ENCODE measurements around the gene SWAP70.

SWAP70 gene

DNA sequence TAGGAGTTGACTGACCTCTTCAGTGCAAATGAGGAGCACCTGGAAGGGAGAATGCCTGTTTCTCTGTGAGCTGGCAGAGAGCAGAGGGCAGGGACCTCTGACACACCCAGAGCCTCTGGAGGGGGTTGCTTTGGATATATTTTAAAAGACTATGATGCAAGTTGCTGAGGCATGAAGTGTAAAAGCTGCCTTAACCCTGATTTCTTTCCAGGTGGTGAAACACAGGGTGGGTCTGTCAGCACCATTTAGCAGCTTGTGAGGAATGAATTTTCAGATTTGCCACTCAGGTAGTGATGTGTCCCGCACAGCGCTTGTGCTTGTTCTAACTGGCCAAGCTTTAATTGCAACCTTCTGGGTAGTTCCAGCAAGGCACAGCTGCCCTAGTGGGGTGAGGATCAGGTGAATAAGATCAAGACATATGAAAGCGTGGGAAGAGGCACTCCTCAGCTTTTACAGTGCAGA, 90.2 kb downstream of the SWAP70 start:
- DNase-seq = no peak

- no peak for DNase-seq
These were observed 91.8 kb downstream of the SWAP70 start for GRCh38 chr11:9755561-9756185.

GRCh38 chr11:9756461-9756860, 92.6 kb downstream of the SWAP70 start:
- no peak for DNase-seq

DNA sequence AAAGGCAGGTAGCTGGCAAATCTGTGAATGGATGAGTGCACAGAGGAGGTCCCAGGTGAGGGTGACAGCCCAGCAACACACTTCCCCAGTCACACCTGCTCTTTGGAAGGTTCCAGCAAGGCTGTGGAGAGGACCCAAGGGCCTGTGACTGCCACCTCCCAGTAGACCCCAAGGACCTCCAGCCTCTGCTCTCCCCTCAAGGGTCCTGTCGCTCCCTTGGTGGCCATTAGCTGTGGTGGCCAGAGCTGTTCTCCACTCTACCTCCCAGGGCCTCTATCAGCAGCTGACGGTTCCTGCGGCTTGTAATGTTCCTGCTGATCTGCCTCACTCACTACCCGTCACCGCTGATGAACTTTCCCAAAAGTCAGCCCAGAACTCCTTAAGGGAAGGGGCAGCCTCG, 93.0 kb downstream of the SWAP70 start:
- DNase-seq = no peak

- DNase-seq = peak; percentile 10 to 86 (median 62)
These were observed 94.1 kb downstream of the SWAP70 start for GRCh38 chr11:9757809-9758636.

GRCh38 chr11:9758637-9759518, 95.0 kb downstream of the SWAP70 start:
- peak in 8 of 14 donors; percentile 19 to 62 (median 37) for DNase-seq

- peak in 4 of 14 donors; percentile 34 to 74 (median 53) for DNase-seq
These were observed 95.8 kb downstream of the SWAP70 start for GRCh38 chr11:9759519-9760192.

DNA sequence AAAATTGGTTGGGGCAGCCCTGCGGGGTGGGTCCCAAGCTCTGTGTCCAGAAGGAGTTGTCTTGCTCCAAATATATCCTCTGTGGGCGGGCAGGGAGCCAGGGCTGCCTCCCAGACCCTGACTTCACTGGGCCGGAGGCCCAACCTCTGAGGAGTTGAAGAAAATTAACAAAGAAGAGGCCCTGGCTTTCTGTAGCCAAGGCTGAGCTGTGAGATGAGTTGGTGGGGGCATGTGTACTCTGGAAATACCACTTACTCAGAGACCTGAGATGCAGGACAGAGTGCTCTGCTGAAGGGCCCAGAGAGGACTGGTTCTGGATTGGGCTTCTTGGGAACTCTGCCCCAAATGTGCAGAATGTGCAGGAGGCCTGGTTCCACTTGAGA, 96.3 kb downstream of the SWAP70 start:
- peak in 11 of 14 donors; percentile 24 to 83 (median 54) for DNase-seq

GRCh38 chr11:9761441-9761945, 97.6 kb downstream of the SWAP70 start:
- no peak for DNase-seq

GRCh38 chr11:9762531-9762930, 98.7 kb downstream of the SWAP70 start:
- DNase-seq = no peak

GRCh38 chr11:9763301-9763700, 99.4 kb downstream of the SWAP70 start:
- DNase-seq = no peak

DNA sequence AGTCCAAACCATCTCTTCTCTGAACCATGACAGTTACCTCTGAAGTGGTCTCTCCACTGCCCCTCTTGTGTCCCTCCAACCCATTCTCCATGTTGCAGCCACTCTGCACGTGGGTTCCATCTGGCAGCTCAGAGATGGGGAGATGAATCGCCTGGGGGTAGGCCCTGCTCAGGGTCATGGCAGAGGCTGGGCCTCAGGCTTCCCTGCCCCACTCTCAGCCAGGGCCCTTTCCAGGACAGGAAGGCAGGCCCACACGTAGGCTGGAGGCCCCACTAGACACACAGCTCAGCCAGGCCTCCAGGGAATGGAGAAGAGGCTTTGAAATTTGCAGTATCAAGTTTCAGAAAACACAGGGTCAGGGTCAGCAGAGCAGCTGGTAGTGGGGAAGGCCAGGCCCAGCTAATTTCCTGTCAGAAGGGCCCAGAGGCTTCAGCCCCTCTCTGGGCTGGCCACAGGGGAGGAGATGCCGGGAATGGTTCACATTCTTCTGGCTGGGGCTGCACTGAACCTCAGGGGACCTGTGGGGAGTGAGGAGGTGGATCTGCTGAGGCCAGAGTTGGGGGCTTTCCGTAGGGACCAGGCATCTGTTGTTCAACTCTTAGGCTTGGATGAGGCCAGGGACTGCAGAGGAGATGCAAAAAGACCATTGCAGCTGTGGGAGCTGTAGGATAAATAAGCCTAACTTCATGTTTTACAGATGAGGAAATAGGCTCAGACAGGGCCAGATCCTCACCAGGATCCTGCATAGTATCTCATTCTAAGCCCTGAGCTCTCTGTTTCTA, 101.6 kb downstream of the SWAP70 start:
- no peak for DNase-seq

DNA sequence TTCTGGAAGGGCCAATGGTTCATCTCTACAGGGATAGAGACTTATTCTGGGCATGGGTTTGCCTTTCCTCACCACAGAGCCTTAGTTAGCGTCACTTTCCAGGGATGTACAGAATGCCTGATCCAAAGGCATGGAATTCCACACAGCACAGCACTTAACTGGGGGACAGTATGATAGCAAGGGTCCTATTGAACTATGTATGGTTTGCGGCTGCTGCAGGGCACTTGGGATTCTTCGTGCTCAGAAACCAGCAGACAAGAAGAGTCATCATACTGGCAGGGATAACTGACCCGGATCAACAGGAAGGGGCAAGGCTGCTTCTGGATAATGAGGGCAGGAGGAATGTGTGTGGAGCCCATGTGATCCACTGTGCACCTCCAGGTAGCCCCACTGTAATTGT, 105.7 kb downstream of the SWAP70 start:
- DNase-seq = no peak

DNA sequence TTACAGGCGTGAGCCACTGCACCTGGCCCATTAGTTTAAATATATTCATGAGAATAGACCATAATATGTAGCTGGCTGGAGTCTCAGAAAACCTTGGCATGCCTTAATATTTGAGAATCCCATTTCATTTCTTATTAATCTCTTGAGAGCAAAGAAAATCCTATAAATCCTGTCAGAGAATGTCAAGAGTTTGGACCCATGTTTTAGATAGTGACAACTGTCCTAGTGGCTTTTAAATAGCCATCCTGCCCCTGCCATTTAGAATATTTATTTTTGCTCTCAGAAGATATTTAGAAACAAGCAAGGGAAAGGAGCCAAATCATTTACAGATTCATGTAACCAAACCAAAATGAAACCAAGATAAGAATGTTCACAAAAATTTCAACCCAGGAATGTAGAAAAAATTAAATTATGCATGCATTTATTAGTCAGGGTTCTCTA, 107.2 kb downstream of the SWAP70 start:
- DNase-seq = no peak

DNA sequence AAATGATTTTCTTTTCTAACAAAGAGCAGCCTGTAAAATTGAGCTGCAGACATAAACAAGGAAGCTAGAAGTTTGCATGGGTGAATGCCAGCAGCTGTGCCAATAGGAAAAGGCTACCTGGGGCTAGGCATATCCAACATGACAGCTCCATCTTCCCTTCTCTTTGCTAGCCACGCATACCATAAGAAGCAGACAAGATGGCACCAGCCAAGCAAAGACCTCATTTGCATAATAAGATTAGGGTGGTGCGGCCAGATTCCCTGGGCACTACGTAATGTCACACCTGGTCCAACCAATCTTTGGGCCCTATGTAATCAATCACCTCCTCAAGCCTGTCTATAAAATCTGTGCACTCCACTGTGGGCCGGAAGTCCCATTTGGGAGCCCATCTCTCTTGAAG, 108.3 kb downstream of the SWAP70 start:
- no peak for DNase-seq

GRCh38 chr11:9773524-9773923, 109.6 kb downstream of the SWAP70 start:
- no peak for DNase-seq

DNA sequence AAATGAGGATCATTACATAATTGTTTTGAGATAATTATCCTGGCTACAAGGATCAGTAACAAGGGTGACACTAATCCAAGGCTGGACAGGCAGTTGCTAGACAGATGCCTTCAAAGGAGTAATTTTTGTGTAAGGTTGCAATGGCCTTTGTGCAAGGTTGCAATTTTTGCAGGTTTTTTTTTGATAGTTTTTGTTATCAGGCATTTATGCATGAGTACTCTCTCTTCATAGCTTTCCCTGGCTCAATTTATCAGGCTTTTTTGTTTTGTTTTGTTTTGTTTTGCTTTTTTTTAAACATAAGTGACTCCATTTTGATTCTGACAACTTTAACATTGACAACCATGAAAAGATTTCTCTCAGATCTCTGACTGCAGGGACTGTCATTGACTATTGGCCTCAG, 110.2 kb downstream of the SWAP70 start:
- DNase-seq = no peak

DNA sequence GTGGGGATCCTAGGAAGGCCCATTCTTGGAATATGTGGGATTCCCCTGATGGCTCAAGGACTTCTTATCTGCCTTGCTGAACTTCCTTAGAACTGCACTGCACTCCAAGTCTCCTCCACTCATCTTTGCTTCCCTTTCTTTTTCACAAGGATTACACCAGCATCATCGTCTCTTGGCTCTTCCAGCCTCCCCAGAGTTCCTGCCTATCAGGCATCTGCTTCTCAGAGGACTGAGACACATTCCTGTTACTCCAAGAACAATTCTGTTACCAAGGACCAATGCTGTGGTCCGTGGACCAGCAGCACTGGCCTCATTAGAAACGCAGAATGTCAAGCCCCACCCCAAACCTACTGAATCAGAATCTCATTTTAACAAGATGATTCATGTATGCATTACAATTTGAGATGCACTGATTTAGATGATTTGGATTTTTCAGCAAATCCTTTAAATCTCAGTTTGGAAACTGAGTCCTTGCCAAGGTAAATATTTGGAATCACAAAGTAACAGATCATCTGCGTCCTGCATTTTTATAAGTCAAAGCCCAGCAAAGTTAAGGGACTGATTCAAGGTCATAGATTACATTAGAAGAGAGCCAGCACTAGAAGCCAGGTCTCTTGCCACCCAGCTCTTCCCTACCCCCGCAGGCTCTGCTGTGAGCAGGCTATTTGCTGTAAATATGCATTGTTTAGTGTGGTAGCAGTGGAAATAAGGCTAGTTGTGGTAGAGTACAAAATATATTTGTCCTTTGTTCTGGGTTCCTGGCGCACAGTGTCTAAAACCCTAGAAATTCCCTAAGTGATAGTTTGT, 110.9 kb downstream of the SWAP70 start:
- no peak for DNase-seq

DNA sequence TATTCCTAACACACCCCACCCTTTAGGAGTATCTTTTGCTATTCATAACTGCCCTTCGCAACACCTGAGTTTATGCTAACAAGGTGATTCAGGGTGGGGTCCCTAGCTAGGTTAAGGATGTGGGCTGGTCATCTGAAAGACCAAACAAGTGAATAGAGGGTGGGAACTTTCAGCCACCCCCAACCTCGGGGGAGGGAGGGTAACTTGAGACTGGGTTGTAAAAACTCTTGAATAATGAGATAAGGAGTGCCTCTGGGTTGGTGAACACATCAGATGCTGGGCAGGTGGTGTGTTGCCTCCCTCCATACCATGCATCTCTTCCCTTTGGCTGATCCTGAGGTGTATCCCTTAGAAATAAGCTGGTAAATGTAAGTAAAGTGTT, 111.5 kb downstream of the SWAP70 start:
- no peak for DNase-seq

DNA sequence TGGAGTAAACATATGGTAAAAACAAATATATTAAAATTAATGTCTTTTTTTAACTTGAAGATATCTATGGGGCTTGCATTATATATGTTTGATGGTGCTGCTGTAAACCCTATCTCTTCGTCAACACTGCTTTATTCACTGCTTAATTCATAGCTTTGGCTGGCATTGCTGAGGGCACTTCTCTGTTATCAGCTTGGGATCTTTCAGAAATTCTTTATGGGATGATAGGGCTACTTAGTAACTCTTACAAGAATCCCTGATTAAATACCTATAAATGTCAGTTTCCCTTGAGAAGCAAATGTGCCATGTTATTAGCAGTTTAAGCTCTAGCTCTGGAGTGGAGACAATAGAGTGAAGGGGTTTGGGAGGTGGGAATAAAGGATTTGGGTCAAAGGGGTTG, 112.3 kb downstream of the SWAP70 start:
- no peak for DNase-seq
